BE2C (cell line): ENCODE measurements around the gene GBX2.

ENCODE experiments used
- DNase-seq: peaks from one replicate; pipeline ENCODE4 v3.0.0-alpha.2; 2020
- H3K27me3 ChIP-seq: fragments of 250-450 bp; sonication (Bioruptor Pico); 2 replicates; pipeline ENCODE4 v1.5.1; 2020; ENCODE audit warnings: mild to moderate bottlenecking
- H3K36me3 ChIP-seq: fragments of 250-450 bp; sonication (Bioruptor Pico); 2 replicates; pipeline ENCODE4 v1.5.1; 2020; ENCODE audit warnings: mild to moderate bottlenecking
- H3K4me1 ChIP-seq: fragments of 250-450 bp; sonication (Bioruptor Pico); 2 replicates; pipeline ENCODE4 v1.5.1; 2020
- H3K4me3 ChIP-seq: 2 replicates; pipeline ENCODE4 v1.5.1; 2011; ENCODE audit warnings: low read depth, low read length
- H3K9me3 ChIP-seq: fragments of 250-450 bp; sonication (Bioruptor Pico); 2 replicates; pipeline ENCODE4 v1.5.1; 2020
- CTCF ChIP-seq: IDR thresholded peaks from 2 replicates; pipeline ENCODE4 v1.5.1; 2012; ENCODE audit warnings: mild to moderate bottlenecking, low read depth, low read length

GBX2 gene

GRCh38 chr2:236136538-236136937 lies 31.6 kb downstream of the GBX2 start:
- Histone ChIP-seq H3K9me3 (no peaks in the 10 kb centered on the region), H3K36me3 (no peaks in the 10 kb centered on the region), H3K4me3 (no peak overlapping the region), H3K27me3 (no peaks in the 10 kb centered on the region; the same call in 1 of the 2 replicates), H3K4me1 (no peaks in the 10 kb centered on the region)
- no peak for DNase-seq
- TF ChIP-seq CTCF: no peak

- H3K4me3 ChIP-seq: no peak overlapping the region
- no peak for TF ChIP-seq CTCF
- H3K4me1 ChIP-seq: no peaks in the 10 kb centered on the region
- DNase-seq: no peak
- no peaks in the 10 kb centered on the region for H3K9me3 ChIP-seq
- H3K27me3 ChIP-seq: no peaks in the 10 kb centered on the region
- H3K36me3 ChIP-seq: no peaks in the 10 kb centered on the region
Measured at GRCh38 chr2:236133410-236134012, 34.7 kb downstream of the GBX2 start.

- Histone ChIP-seq H3K27me3 (no peaks in the 10 kb centered on the region), H3K4me1 (no peaks in the 10 kb centered on the region), H3K4me3 (no peak overlapping the region), H3K36me3 (no peaks in the 10 kb centered on the region), H3K9me3 (no peaks in the 10 kb centered on the region)
- no peak for TF ChIP-seq CTCF
- no peak for DNase-seq
Measured at GRCh38 chr2:236131073-236131692, 37.0 kb downstream of the GBX2 start.

GRCh38 chr2:236130349-236130998 lies 37.7 kb downstream of the GBX2 start:
- Histone ChIP-seq H3K4me1 (no peaks in the 10 kb centered on the region), H3K27me3 (no peaks in the 10 kb centered on the region), H3K36me3 (no peaks in the 10 kb centered on the region), H3K9me3 (no peaks in the 10 kb centered on the region), H3K4me3 (no peak overlapping the region)
- no peak for TF ChIP-seq CTCF
- DNase-seq: no peak

- H3K36me3 ChIP-seq: no peaks in the 10 kb centered on the region
- TF ChIP-seq CTCF: no peak
- no peaks in the 10 kb centered on the region for H3K4me1 ChIP-seq
- no peaks in the 10 kb centered on the region for H3K9me3 ChIP-seq
- no peak for DNase-seq
- no peak overlapping the region for H3K4me3 ChIP-seq
- no peaks in the 10 kb centered on the region for H3K27me3 ChIP-seq
Measured at GRCh38 chr2:236129935-236130334, 38.3 kb downstream of the GBX2 start.

- no peak for DNase-seq
- TF ChIP-seq CTCF: no peak
- Histone ChIP-seq H3K9me3 (no peaks in the 10 kb centered on the region), H3K36me3 (no peaks in the 10 kb centered on the region), H3K4me1 (no peaks in the 10 kb centered on the region), H3K4me3 (no peak overlapping the region), H3K27me3 (no peaks in the 10 kb centered on the region)
Measured at GRCh38 chr2:236128321-236128720, 39.9 kb downstream of the GBX2 start.
